Thoracic aorta (tissue), 2 donors: Measurements from ENCODE around the gene LRIG3. TPM values are rescaled to one million over a fixed set of nuclear protein-coding genes. Genes with fewer than 3 reads are reported as not detected.

Experiments
- ATAC-seq: fragments of 150-250 bp; one replicate; pipeline ENCODE4 v1.8.0; 2017; ENCODE audit warnings: low read depth; ENCODE audit not compliant: insufficient number of reproducible peaks, low FRiP score
- DNase-seq: peaks from one replicate; pipeline ENCODE4 v3.0.0-alpha.2; 2020; ENCODE audit warnings: low spot score
- H3K27ac ChIP-seq, 2 donors: fragments of 200-600 bp; sonication (generic); 1 replicate in 1 of 2; 2 replicates in 1 of 2; pipeline ENCODE4 v1.5.1; 2016; ENCODE audit warnings: mild to moderate bottlenecking in 2 of 2, moderate library complexity in 2 of 2
- H3K27me3 ChIP-seq: fragments of 200-600 bp; sonication (generic); replicated peaks from 2 replicates; pipeline ENCODE4 v1.6.0; 2016; ENCODE audit warnings: mild to moderate bottlenecking; ENCODE audit not compliant: insufficient read depth
- H3K36me3 ChIP-seq: fragments of 200-600 bp; sonication (generic); one replicate; pipeline ENCODE4 v1.5.1; 2016
- H3K4me1 ChIP-seq, 2 donors: fragments of 200-600 bp; sonication (generic); 1 replicate in 1 of 2; 2 replicates in 1 of 2; pipeline versions ENCODE4 v1.5.1 to v1.6.0; 2016; ENCODE audit warnings: low read depth in 2 of 2, mild to moderate bottlenecking in 1 of 2; ENCODE audit not compliant: control insufficient read depth in 1 of 2
- H3K4me3 ChIP-seq: fragments of 200-600 bp; sonication (generic); 2 replicates; pipeline ENCODE4 v1.5.1; 2016; ENCODE audit warnings: mild to moderate bottlenecking
- H3K9me3 ChIP-seq: fragments of 200-600 bp; sonication (generic); 2 replicates; pipeline ENCODE4 v1.5.1; 2016
- total RNA-seq, 2 donors: library from RNA; depleted of rRNA; stranded (reverse); fragments of >200 nt; gene quantifications; one replicate each; pipeline versions ENCODE4 v1.1.0 to v1.2.3, GENCODE V29; 2016
- TF ChIP-seq, protein P1 (sequence below): fragments of 200-600 bp; sonication (generic); IDR thresholded peaks from one replicate; pipeline ENCODE4 v1.5.1; 2019; ENCODE audit warnings: antibody characterized with exemption

Gene LRIG3
- total RNA-seq, 2 donors from 2014 or later = 34.4 to 70.0 TPM

DNA sequence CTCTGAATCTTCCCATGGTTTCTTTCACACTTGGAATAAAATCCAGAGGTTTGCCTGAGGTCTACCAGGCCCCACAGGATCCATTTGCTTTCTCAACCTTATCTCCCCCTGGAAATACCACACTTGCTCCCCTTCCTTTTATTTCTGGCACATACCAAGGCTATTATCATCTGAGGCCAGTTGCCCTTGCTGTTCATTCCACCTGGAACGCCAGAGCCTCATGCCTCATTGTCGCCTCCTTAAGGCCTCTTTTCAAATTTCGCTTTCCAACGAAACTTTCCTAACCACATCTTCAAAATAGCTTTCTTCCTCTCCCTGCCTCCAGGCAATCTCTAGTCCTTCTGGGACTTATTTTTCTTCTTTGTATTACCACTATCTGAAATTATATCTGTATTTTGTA, 11.2 kb upstream of the LRIG3 start:
- DNase-seq = no peak
- TF ChIP-seq, protein P1, sequence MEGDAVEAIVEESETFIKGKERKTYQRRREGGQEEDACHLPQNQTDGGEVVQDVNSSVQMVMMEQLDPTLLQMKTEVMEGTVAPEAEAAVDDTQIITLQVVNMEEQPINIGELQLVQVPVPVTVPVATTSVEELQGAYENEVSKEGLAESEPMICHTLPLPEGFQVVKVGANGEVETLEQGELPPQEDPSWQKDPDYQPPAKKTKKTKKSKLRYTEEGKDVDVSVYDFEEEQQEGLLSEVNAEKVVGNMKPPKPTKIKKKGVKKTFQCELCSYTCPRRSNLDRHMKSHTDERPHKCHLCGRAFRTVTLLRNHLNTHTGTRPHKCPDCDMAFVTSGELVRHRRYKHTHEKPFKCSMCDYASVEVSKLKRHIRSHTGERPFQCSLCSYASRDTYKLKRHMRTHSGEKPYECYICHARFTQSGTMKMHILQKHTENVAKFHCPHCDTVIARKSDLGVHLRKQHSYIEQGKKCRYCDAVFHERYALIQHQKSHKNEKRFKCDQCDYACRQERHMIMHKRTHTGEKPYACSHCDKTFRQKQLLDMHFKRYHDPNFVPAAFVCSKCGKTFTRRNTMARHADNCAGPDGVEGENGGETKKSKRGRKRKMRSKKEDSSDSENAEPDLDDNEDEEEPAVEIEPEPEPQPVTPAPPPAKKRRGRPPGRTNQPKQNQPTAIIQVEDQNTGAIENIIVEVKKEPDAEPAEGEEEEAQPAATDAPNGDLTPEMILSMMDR = no peak
- Histone ChIP-seq H3K9me3 (no peaks in the 10 kb centered on the region), H3K27ac (no peak overlapping the region), H3K4me1 (no peaks in the 10 kb centered on the region), H3K27me3 (no peaks in the 10 kb centered on the region), H3K4me3 (no peak overlapping the region), H3K36me3 (no peaks in the 10 kb centered on the region)
- no peak for ATAC-seq

DNA sequence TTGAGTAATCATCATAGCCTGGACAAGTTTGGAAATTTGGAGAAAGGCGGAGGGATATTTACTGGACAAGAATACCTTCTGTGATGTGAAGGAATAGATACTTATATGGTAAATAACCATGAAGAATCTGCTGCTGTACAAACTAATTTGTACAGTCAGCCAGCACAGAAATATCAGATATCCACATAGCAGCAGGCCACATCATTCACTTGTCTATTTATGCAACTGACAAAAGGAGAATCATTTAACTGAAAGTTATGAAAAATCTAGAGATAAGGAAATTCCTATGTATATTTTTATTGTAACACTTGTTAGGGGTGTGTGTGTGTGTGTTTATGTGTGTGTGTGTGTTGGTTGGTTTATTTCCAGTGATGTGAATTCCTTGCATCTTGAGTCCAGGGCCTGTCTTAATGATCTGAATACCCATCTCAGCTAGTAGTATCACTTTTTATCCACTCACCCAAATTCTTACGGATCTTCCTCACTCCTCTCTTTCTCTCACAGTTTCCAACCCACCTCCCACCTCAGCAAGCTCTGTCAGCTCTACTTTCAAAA, 10.5 kb upstream of the LRIG3 start:
- H3K9me3 ChIP-seq = no peaks in the 10 kb centered on the region
- DNase-seq (no peak), ATAC-seq (no peak)
- no peaks in the 10 kb centered on the region for H3K27me3 ChIP-seq
- H3K4me1 ChIP-seq = peaks cover 0 to 1% of the 10 kb centered on the region in 2 donors
- no peak overlapping the region for H3K27ac ChIP-seq
- TF ChIP-seq, protein P1 = no peak
- H3K36me3 ChIP-seq = no peaks in the 10 kb centered on the region
- no peak overlapping the region for H3K4me3 ChIP-seq

DNA sequence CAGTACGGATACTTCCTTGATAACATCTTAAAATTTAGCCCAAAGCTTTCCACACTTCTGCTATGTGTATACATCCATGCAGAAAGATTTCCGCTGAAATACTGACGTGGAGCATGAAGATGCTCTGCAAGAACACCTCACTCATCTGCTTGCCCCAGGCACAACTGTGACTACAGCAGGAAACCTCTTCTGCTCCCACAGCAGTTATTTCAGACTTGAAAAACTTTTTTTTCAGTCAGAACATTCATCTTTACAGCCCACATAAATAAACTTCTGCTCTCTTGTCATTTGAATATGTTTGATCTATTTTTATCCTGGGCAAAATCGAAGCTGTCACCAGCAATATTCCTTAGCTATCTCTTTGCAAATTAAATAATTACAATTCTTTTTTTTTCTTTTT, 6.8 kb upstream of the LRIG3 start:
- no peak for DNase-seq
- Histone ChIP-seq H3K27ac (no peak overlapping the region), H3K9me3 (no peaks in the 10 kb centered on the region), H3K4me1 (peaks cover 0 to 13% of the 10 kb centered on the region in 2 donors), H3K27me3 (no peaks in the 10 kb centered on the region), H3K4me3 (no peak overlapping the region), H3K36me3 (no peaks in the 10 kb centered on the region)
- TF ChIP-seq, protein P1 = no peak
- no peak for ATAC-seq

DNA sequence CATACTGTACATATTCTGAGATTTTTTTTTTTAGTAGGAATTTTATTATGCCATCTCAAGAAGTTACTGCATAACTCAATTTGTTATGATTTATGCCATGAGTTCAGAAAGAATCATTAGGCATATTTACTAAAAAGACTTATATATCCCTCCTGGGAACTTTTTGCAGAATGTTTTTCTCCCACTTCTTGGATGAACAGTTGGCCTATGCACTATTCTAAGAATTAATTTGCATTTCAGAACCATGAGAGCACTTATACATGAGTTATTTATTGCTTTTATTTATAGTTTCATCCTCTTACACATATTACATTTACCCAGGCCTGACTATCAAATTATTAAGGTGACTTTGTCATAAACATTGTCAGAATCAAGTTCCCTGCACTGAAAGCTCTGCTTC, 6.3 kb upstream of the LRIG3 start:
- no peaks in the 10 kb centered on the region for H3K9me3 ChIP-seq
- no peak overlapping the region for H3K27ac ChIP-seq
- ATAC-seq = no peak
- DNase-seq = no peak
- H3K4me1 ChIP-seq = peaks cover 0 to 13% of the 10 kb centered on the region in 2 donors
- H3K36me3 ChIP-seq = no peaks in the 10 kb centered on the region
- H3K27me3 ChIP-seq = no peaks in the 10 kb centered on the region
- no peak overlapping the region for H3K4me3 ChIP-seq
- TF ChIP-seq, protein P1 = no peak

DNA sequence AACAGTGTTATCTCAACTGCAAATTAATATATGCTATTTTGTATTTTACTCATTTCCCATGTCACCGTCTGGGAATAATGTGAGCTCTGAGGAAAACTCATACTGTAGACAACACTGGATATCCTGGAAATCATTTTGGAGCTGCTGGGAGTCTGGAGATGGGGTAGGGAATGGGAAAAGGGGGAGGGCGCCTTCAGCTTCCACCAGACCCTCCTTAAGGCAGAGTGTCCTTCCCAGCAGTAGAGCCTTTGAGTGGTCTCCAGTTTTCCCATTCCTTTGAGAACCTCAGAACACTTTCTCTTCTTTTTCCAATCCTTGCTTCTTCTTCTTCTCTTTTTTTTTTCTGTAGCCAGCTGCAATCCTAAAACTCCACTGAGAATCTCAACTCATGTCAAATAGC, 5.4 kb upstream of the LRIG3 start:
- Histone ChIP-seq H3K9me3 (no peaks in the 10 kb centered on the region), H3K27ac (no peak overlapping the region), H3K36me3 (no peaks in the 10 kb centered on the region), H3K4me3 (no peak overlapping the region), H3K4me1 (peaks cover 0 to 18% of the 10 kb centered on the region in 2 donors), H3K27me3 (no peaks in the 10 kb centered on the region)
- ATAC-seq (no peak), DNase-seq (no peak)
- TF ChIP-seq, protein P1 = no peak
